GM18909 (cell line): Measurements from ENCODE around the gene CEACAM16.

ENCODE experiments used
- ATAC-seq: cut with Tn5 transposase; IDR thresholded peaks from one replicate; pipeline ENCODE4 v1.9.1; 2021; ENCODE audit warnings: mild to moderate bottlenecking; ENCODE audit not compliant: unreplicated experiment, poor library complexity

The CEACAM16 gene

DNA sequence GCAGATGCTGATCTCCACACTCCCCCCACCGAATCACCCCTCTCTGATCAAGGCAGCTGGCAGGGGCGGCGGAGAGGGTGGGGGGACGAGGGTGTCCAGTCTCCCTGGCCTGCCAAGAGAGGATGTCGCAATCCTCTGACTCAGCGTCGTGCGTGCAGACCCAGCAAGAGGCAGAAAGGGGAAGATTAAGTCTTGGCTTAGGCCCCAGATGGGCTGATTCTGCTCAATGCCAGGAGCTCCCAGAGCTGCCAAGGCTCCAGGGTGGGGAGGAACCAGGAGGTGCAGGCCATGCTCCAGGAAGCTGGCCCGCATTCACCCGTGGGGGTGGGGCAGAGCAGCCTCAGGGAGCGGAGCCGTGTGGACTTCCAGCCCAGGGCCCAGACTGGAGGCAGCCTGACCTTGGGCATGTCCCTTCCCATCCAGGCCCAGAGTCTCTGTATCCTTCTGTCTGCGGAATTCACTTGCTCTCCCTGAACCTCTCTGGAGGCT lies 42.9 kb downstream of the CEACAM16 start:
- ATAC-seq = no peak

DNA sequence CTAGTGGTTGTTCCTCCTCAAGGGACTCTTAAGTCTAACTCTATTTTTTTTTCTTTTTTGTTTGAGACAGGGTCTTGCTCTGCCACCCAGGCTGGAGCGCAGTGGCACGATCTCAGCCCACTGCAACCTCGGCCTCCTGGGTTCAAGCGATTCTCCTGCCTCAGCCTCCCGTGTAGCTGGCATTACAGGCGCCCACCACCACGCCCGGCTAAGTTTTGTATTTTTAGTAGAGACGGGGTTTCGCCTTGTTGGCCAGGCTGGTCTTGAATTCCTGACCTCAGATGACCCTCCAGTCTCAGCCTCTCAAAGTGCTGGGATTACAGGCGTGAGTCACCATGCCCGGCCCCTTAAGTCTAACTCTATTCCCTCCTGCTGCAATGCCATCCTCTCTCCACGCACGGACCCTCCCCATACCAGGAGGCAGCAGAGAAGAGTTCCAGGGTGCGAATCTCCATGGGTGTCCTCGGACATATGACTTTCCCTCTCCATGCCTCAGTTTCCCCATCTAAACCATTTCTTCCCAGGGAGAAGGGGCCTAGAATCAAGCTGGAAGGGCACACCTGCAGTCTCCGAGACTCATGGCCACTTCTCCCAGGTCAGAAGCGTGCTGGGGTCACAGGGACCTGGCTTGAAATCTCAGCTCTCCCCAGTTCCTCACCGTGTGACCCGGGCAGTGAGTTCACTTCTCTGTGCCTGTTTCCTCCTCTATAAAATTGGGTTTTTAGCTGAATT lies 43.5 kb downstream of the CEACAM16 start:
- ATAC-seq = no peak

DNA sequence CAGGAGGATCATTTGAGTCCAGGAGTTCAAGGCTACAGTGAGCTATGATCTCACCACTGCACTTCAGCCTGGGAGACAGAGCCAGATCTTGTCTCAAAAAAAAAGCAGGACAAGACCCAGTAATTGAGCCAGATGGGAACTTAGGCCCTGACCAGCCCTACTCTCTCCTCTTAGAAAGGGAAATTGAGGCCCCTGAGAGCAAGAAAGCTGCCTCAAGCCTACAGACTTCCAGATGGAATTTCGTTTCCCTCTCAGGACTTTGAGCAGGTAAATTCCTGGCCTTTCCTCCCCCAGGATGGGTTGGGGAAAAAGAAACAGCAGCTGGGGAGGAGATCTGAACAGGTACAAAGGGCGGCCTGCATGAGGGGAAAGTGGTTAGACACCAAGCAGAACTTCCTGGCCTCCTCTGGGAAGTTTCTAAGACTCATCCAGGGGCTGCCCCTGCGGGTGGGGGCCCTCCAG lies 46.0 kb downstream of the CEACAM16 start:
- no peak for ATAC-seq

DNA sequence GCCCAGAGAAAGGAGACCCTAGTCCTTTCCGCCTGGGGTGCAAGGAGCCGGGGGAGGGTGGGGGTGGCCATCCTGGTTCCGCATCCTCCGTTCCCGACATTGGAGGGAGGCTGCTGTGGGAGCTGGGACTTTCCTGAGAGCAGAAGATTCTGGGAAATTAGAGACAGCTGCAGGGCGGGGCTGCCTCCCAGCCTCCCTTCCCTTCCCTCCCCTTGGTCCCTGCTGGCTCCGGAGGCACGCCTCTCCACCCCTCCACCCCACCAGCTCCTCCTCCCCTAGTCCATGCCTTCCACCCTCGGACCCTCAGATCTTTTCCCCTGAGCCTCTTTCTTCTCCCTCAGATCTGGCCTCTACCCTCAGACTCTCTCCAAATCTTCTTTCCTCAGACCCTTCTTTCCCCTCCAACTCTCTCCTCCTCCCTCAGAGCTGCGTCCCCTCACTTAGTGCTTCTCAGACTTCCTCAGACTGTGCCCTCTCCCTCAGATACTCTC lies 46.4 kb downstream of the CEACAM16 start:
- no peak for ATAC-seq

DNA sequence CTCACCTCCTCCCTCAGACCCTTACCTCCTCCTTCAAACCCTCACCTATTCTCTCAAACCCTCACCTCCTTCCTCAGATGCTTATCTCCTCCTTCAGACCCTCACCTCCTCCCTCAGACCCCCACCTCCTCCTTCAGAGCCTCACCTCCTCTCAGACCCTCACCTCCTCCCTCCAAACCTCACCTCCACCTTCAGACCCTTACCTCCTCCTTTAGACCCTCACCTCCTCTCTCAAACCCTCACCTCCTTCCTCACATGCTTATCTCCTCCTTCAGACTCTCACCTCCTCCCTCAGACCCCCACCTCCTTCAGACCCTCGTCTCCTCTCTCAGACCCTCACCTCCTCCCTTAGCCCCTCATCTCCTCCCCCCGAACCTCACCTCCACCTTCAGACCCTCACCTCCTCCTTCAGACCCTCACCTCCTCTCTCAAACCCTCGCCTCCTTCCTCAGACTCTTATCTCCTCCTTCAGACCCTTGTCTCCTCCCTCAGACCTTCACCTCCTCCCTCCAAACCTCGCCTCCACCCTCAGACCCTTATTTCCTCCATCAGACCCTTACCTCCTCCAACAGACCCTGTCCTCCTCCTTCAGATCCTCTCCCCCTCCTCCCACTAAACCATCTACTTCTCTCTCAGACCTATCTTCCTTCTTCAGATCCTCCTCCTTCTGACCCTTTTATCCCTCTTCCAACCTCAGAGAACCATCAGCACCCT lies 47.1 kb downstream of the CEACAM16 start:
- ATAC-seq = no peak

DNA sequence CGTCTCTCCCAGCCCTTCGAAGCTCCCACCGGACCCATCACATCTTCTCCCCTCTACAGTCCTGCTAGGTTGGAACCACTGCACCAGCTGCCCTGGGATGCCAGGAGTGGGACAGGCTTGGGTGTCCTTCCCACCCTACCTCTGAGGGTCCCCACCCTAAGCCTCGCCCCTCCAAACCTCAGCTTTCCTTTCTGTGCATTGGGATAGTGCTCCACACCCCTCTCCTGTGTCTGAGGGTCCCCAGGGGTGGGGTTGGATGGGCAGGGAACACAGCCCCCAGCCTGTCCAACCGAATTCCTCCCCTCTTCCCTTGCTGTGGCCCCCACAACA lies 47.6 kb downstream of the CEACAM16 start:
- ATAC-seq = no peak

DNA sequence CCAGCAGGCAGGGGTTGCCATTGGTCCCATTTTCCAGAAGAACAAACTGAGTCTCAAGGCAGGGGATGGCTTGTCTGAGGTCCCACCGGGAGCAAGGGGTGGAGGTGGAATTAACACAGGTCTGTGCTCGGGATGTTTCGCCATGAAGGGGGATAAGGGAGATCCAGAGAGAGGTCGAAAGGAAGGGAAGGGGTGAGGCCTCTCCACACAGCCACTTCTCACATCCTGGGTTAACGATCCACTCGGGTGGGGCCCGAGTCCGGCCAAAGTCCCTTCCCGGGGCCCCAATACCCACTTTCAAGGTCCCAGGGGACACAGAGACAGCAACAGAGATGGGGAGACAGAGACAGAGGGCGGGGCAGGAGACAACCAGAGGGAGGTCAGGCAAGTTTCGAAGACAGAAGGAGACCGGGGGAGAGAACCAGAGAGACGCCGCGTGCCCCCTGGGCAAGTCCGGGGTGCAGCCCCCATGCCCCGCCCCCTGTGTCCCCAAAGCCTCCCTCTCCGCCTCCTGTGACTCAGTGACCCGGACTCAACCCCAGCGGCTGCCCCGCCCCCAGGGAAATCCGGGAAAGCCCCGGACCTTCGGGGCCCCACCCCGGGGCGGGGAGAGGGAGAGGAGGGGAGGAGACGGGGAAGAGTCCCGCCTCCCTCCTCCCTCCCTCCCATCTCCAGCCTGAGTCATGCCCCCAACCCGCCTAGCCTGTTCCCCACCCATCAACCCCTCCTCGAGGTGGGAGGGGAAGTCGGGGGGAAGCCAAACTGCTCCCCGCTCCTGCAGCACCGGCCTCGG lies 48.2 kb downstream of the CEACAM16 start:
- peak; percentile 37 for ATAC-seq

DNA sequence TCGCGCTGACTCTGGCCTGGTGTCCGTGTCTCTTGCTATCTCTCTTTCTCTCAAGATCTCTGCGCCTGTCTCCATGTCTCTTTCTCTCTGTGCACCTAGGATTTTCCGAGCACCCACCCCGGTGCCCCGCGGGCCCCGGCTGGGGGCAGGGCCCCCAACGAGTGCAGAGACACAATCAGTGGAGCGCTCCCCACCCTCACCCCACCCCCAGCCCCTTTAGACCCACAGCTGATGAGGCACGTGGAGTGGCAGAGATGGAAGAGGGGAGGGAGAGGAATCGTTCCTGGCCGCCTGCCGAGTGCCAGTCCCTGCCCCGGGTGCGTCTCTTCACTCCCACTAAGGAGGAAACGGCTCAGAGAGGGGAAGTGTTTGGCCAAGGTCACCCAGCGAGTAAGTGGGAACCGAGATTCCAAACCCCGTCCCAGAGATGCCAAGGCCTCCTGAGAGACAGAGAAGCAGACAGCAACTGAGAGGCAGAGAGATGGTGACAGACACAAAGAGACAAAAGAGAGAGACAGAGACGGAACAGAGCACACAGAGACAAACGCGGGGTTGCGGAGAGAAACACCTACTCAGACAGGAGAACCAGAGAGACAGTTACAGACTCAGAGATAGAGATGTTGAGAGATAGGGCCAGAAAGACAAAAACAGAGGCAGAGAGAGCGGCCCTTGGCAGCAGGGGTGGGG lies 48.9 kb downstream of the CEACAM16 start:
- peak; percentile 11 for ATAC-seq

DNA sequence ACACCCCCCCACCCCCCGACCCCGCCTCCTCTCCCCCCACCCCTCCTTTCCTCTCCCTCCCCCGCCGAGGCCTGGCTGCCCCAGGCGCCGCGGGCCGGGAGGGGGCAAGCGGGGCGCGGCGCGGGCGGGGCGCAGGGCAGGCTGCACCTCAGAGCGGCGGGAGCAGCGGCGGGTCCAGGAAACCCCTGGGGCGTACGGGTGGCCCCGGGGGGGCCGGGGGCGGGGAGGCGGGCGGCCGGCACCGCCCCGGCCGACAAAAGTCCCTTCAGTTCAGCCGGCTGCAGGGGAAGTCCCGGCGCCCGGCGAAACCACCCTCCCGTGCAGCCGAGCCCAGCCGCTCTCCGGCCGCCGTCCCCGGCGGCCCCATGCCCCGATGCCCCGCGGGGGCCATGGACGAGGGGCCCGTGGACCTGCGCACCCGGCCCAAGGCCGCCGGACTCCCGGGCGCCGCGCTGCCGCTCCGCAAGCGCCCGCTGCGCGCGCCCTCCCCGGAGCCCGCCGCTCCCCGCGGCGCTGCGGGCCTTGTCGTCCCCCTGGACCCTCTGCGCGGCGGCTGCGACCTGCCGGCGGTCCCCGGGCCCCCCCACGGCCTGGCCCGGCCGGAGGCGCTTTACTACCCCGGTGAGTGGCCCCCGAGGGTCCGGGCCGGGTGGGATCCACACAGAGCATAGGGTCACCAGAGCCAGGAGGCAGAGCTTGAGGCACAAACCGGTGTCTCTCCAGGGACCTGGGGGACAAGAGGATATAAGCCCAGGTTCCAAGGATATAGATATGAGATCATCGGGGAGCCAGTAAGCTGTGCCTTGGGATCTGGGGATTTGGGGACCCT lies 49.7 kb downstream of the CEACAM16 start, which contains the start of gene BCL3:
BCL3 (plus strand) TSS at position 283 of the 829 bp plus-strand sequence; CDS start at position 366, 83 bp downstream.
- ATAC-seq = peak; percentile 33

DNA sequence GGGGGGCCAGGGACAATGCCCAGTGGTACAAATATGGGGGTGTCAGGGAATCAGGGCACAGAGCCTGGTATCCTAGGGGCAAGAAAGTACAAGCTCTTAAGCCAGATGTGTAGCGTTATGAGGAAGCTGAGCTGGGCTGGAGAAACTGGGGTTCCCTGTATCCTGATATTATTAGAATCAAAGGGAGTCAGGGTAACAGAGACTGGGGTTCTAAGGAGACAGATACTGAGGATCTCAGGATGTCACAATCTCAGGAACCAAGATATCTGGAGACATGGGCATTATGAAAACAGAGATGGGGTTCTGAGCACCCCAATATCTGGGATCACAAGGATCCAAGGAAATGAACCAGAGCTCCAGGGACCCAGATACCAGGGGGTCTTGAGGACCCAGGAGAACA lies 50.3 kb downstream of the CEACAM16 start:
- no peak for ATAC-seq

DNA sequence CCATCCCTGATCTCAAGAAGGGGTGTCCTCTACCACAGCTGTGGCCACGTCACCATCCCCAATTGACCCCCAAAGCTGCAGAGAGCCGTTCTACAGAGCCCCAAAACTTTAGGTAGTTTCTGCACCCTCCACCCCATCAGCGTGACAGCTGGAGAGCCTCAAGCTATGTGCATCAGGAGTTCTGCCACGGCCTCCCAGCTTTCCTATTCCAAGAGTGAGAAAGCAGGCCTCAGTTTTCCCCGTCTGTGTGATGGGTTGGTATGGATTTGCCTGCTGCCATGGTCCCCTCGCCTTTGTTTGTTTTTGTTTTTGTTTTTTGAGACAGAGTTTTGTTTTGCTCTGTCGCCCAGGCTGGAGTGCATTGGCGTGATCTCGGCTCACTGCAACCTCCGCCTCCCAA lies 51.0 kb downstream of the CEACAM16 start:
- no peak for ATAC-seq

DNA sequence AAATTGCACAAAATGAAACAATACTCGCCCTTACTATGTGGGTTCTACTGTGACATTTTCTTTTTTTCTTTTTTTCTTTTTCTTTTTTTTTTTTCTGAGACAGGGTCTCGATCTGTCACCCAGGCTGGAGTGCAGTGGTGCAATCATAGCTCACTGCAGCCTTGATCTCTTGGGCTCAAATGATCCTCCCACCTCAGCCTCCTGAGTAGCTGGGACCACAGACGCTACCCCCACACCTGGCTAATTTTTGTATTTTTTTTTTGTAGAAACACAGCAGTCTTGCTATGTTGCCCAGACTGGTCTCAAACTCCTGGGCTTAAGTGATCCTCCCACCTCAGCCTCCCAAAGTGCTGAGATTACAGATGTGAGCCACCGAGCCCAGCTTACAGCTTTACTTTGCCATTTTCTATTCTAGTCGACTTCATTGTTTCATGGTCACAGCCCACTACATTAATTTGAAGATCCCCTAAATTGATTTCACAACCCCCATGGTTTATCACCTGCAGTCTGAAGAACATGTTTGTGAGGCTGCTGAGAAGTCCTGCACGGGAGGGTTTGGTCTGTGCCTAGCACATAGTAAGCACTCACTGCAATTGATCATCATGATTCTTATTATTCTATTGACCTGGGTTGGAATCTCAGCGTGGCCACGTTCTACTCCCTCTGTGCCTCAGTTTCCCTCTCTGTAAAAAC lies 53.3 kb downstream of the CEACAM16 start:
- no peak for ATAC-seq

DNA sequence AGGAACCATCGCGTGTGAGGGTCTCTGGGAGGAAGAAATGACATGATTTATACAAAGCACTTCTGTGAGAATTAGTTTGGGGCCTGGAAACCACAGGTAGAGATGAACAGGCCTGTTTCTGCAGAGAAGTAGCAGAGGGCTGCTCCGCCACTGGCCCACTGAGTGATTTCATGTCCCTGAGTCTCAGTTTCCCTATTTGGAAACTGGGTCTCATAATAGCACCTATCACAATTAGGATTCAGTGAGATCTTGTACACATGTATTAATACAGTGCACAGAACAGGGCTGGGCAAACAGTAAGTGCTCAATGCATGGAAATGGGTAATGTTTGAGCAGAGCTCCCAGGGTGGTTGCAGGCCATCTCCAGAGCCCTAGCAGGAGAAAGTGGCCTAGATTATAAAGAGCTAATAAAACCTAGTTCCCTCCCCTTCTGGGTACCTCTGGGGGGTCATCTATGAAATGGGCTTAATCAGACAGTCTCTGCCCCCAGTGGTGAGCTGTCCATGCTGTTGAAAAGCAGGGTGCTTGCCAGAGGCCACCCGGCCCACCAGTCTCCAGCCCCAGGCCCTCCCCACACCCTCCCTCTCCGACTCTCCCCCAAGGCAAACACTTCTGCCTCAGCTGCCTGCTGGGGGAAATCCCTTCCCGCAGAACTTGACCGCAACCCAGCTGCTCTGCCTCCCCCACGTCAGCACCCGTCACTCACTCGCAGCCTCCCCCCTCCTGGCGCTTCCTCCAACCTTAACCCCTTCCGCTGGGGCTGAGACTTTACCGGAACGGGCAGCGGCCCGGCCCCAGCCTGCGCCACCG lies 54.1 kb downstream of the CEACAM16 start:
- peak; percentile 79 for ATAC-seq

DNA sequence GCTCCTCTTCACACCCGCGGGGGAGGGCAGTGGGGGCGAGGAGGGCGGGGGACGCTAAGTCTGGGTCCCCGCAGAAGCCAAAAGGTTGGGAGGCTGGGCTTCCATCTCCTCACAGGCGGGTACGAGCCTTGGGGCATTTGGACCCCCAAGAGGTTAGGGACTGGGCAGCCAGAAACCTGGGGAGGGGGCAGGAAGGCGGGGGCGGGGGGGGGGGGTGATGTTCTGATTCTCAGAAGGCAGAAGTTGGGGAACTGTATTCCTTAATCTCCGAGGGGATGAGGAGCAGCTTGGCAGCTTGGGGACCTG lies 54.6 kb downstream of the CEACAM16 start:
- ATAC-seq = no peak

DNA sequence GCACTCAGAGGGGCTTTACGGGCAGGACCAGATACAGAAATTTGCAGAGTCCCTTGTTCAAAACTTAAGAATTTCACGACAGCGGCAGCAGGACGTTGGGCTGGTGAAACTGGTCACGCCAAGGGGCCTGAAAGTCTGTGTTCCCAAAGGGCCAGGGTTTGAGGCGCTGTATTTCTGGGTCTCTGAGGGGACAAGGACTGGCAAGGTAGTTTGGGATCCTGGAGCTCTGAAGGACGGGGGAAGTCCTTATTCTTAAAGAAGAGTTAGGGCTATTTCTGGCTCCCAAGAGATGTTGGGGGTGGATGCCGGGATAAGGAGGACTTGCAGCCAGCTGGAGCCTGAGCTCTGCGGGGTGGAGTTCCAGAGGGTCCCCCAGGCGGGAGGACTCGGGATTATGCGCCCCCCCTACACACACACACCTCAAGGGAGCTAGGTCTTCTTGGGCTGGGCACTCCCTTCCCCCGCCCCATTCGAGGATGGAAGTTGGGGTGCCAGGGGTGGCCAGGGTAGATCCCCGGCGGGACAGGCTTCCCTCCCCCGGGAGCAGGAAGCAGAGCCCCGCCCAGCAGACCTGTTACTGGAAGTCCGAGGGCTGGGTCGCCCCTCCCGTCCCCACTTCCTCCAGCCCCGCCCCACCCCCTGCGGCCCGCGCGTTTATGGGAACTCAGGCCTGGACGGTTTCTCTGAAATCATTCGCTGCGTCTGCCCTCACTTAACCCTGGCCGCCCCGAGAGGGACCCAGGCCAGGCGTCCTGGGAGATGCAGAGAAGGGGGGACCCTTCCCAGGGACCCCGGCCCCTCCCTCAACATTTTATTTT lies 55.2 kb downstream of the CEACAM16 start:
- ATAC-seq = no peak

DNA sequence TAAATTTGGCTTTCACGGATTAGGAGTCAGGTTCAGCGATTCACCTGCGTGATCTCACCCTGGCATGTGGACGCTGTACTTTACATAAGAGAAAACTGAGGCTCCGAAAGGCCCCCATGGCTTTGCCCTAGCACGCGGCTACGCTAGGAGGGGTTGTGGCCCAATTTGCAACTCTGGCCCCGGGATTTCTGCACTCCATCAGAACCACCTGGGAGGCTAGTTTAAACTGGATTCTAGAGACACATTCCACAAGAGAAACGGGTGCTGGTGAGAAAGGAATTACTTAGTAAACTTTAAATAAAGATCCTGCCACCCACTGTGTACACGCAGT lies 55.8 kb downstream of the CEACAM16 start:
- no peak for ATAC-seq

DNA sequence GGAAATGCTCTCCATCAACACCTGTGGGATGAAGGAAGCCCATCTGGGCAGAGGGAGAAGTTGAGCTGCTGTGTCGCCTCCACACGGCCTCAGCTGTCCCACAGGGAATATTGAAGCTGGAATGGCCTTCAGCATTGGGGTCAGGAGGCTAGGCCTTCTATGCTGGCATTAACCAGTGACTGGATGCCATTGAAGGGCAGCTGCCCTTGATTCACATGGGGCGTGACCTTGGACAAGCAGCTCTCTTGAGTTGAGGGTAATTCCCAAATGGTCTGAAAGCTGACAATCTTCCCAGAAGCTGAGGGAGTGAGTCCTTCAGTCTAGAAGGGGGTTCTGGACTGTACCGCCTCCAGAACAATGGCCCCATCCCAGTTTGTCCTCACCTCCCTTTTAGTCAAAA lies 56.3 kb downstream of the CEACAM16 start:
- no peak for ATAC-seq
